Fibroblast of lung (primary cell): ENCODE measurements around the gene LIG1.

ENCODE experiments used
- EZH2 ChIP-seq: IDR thresholded peaks from 2 replicates; pipeline ENCODE4 v1.5.1; 2012; ENCODE audit warnings: low read length, control low read depth, mild to moderate bottlenecking; ENCODE audit errors: missing control alignments
- TF ChIP-seq, protein P1 (sequence below), 2 donors: IDR thresholded peaks in 1 of 2; conservative IDR thresholded peaks in 1 of 2; 1 replicate in 1 of 2; 2 replicates in 1 of 2; pipeline ENCODE4 v1.5.1; 2011 to 2012; ENCODE audit warnings: low read length in 2 of 2, control low read depth in 1 of 2, inconsistent platforms in 1 of 2, low read depth in 1 of 2, mild to moderate bottlenecking in 1 of 2

DNA sequence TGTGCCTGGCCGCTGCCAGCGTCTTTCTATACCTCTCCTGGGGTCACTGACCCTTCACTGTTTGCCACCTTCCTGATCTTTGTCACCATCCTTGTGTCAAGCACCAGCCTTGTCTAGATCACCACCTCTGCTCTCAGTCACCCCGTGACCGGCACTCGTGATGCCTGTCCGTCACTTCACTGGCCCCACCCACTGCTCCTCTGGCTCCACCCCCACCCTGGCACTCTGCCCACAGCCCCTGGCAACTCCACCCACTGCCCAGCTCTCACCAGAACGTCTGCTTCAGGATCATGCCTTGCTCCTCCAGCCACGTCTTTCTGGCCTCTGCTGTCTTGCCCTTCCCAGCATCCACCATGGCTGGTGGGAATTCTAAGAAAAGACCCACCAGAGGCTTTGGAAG is 34.7 kb downstream of the LIG1 start:
- TF ChIP-seq, protein P1, sequence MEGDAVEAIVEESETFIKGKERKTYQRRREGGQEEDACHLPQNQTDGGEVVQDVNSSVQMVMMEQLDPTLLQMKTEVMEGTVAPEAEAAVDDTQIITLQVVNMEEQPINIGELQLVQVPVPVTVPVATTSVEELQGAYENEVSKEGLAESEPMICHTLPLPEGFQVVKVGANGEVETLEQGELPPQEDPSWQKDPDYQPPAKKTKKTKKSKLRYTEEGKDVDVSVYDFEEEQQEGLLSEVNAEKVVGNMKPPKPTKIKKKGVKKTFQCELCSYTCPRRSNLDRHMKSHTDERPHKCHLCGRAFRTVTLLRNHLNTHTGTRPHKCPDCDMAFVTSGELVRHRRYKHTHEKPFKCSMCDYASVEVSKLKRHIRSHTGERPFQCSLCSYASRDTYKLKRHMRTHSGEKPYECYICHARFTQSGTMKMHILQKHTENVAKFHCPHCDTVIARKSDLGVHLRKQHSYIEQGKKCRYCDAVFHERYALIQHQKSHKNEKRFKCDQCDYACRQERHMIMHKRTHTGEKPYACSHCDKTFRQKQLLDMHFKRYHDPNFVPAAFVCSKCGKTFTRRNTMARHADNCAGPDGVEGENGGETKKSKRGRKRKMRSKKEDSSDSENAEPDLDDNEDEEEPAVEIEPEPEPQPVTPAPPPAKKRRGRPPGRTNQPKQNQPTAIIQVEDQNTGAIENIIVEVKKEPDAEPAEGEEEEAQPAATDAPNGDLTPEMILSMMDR (conservative IDR thresholded peaks at IDR 0.05 in 1 of 2, IDR thresholded peaks at IDR 0.05 in 1 of 2; ENCODE audit: low read depth in 1 of 2, low read length in 2 of 2): no peak
- TF ChIP-seq EZH2: no peak
